ENCODE data around the gene ZNF839.

The ZNF839 gene

DNA sequence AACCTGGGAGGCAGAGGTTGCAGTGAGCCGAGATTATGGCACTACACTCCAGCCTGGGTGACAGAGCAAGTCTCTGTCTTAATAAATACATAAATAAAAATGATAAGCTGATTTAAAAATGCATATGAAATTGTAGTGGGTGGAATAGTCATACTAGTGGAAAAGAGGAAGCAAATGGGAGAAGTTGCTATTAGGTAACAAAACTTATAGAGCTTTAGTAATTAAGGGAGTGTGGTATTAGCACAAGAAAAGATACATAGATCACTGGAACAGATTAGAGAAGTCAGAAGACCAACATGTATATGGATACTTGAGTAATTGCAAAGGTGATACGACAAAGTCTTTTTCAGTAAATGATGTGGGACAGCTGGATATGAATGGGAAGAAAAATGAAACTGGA, 69.7 kb downstream of the ZNF839 start:
- no peak for DNase-seq

DNA sequence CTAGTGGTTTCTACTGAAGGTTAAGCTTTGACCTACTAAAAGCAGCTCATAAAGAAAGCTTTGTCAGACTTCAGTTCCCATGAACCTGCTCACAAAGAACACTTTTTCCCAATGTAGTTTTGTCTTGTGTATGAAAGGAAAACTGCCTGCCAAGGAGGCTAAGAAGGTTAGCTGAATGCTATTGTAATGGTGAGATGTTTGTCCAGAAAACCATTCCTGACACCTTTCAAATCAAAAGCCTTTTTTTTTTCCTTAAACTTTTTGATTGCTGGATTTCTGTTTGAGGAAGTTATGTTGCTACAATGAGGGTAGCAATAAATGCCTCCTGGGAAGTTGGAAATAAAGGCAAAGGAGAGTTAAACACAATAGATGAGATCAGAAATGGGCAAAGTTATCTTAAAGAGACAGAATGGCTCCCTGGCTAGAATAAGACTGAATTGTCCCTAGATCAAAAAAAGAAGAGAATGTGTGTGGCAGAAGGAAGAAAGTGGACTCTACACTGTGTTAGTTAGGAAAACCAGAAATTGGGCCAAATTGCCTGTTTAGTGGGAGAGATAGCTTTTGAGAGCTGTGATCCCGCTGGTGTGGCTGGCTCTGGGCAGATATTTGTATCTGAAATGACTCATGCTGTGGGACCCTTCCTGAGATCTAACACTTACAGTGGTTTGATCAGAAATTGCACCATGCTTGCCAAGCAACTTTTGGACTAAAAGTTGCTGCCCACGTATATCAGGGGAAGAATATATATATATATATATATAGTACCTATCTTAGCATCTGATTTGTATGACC, 70.7 kb downstream of the ZNF839 start:
- no peak for DNase-seq

Data from NCI-H2227 treated with DMSO at 0.1 percent for 48 hours (cell line).